Right hindlimb (tissue), 1 donor: ENCODE data around the gene LRIT2.

ENCODE experiments used
- DNase-seq: peaks from one replicate; pipeline ENCODE4 v3.0.0-alpha.2; 2018

Gene LRIT2, protein sequence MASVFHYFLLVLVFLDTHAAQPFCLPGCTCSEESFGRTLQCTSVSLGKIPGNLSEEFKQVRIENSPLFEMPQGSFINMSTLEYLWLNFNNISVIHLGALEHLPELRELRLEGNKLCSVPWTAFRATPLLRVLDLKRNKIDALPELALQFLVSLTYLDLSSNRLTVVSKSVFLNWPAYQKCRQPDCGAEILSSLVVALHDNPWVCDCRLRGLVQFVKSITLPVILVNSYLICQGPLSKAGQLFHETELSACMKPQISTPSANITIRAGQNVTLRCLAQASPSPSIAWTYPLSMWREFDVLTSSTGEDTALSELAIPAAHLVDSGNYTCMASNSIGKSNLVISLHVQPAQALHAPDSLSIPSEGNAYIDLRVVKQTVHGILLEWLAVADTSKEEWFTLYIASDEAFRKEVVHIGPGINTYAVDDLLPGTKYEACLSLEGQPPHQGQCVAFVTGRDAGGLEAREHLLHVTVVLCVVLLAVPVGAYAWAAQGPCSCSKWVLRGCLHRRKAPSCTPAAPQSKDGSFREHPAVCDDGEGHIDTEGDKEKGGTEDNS

DNA sequence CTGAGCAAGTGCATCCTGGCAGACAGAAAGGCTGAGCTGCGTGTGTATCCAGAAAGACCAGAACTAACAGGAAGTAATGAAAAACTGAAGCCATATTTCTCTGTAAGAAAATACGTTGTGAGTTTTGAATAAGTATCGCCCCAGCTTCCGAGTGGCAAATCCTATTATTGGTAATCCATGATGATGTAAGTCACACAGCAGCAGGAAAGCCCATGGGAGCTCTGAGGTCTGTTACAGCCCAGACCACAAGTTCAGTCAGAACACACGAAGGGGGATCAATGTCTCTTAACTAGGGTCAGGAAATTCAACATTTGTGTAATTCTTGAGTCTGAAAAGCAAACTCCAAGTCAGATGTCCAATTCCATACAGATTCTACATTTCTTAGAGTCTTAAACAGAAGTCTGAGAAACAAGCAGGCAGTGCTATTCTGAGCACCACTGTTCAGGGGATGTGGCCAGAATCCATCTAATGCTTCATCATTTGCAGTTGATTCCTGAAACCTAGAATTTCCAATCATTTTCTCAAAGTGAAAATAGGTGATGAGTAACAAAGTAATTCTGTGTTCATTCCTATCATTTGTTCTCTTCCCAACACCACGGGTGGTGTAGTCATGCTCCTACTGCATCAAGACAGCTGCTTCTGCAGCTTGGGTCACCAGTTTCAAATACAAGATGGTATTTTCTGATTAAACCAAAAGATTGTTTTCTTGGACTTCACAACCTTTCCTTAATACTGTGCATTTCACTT, at the start of gene LRIT2:
Gene LRIT2 (minus strand): TSS at position 118 of the 747 bp plus-strand sequence. CDS start 24 bp downstream, at position 94.
- DNase-seq, result no peak

DNA sequence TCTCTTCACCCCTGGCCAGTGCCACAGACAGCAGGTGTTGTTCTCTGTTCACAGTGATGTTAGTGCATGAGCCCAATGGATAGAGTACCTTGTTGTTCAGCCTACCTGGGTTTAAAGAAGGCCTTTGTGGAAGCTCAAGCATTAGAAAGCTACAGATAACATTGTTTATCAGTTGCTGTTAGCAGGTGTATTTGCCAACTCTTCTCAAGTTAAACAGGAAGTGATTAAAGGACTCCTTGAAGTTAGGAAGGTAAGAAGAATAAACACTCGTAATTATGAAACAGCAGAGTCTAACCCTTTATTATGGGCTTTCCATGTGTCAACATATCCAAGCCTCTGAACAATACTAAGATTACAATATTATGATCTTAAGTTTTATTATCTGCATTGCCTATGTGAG, 45.4 kb upstream of the LRIT2 start:
- no peak for DNase-seq

DNA sequence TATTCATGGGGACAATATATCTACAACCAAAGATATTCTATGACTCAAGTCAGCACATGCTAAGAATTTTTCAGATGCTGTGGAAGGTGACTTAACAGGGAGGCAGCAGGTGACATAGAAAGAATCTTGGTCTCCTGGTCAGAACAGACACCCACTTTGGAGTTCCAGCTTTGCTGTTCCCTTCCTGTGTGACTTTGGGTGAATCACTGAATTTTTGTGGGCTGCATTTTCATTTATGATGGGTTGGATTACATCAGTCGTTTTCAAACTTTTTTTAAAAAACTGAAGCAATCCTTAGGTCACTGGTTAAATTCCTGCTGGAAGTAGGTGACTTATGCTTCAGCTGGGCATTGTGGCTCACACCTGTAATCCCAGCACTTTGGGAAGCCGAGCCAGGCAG, 44.4 kb upstream of the LRIT2 start:
- no peak for DNase-seq

DNA sequence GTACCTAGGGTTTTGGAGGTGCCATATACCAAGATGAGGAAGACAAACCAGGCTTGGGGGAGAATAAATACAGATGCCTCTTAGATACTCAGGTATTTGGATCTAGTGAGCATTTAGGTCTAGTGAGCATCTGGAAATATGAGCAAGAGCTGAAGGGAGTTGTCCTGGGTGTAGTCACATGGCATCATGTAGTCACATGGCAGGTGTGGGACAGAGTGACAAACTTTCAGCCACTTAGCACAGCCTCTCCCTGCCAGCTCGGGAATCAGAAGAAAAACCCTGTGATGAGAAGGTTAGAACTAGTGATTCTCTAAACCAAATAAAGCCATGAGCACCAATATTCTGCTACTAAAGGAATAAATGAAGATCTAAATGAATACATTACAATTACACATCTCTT, 43.8 kb upstream of the LRIT2 start:
- no peak for DNase-seq

DNA sequence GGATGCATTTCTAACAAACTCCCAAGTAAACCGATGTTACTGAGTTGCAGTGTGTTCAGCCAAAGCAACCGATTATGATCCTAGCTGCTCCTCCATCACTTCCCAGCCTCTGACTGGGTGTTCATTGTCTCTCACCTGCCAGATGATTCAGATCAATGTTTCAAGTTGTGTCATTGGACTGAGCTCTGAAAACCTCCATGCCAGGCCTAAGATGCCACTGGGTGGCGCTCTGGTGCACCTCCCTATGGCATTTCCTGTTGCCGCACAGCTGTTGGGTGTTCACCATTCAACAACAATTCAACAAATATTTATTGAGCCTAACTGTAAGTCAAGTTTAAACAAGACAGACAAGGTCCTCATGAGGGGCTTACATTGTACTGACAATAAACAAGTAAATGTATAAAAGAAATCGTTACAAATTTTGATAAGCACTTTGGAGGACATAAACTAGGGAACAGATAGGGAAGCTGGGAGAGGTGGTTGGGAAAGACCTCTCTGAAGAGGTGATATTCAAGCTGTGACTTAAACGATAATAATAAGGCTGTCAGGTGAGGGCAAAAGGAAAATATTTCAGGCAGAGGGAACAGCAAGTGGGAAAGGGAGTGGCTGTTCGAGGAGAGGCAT, 42.3 kb upstream of the LRIT2 start:
- DNase-seq, result no peak

DNA sequence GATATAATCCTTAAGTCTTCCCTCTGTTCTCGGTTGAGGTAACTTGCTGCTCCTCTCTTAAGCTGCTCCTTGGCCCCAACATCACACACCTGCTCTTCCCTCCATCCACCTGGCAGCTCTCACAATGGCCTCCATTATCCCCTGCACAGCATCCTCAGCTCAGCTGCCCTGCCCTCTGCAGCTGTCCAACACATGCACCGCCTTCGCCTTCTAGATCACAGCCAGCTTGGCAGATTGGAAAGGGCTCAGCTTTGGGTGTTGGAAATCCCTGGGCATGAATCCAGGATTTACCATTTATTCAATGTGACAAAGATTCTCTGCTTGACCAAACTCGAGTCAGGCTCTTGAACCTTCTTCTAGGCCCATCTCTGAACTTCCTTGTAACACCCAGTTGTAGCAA, 40.1 kb upstream of the LRIT2 start:
- DNase-seq, result peak; percentile 72

DNA sequence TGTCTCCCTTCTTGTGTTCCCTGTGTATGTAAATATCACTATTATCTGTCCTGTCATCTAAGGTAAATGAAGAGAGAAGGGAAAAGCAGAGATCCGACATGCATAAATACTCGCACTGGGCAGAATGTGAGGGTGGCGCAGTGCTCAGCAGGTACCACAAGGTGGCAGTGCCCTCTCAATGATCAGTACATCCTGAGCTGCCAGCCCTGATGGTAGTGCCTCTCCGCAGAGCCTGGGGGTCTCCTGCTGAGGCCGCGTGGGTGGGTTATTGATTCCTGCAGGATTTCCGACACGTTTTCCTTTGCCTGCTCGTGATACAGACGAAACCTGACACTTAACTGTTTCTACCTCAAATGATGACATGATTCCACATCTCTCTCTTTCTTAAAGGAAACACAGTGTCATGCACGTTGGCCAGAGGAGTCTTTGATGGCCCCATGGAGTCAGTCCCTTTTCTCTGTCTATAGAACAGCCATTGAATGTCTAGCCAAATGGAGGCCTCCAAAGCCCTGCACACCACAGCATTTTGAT, 39.3 kb upstream of the LRIT2 start:
- DNase-seq, result peak; percentile 77

DNA sequence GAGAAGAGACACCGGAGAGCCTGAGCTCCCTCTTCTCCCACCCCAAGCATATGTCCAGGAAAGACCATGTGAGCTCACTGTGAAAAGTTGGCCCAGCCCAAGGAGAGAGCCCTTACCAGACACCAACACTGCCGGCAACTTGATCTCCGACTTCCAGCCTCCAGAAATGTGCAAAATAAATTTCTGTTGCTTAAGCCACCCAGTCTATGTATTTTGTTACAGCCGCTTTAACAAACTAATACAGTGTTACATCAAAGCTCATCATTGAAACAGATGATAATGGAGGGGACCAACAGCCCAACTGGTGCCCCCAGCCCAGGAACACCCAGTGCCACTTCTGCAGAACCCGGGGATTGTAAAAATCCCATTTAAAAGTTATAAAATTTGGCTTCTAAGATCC, 38.4 kb upstream of the LRIT2 start:
- no peak for DNase-seq

DNA sequence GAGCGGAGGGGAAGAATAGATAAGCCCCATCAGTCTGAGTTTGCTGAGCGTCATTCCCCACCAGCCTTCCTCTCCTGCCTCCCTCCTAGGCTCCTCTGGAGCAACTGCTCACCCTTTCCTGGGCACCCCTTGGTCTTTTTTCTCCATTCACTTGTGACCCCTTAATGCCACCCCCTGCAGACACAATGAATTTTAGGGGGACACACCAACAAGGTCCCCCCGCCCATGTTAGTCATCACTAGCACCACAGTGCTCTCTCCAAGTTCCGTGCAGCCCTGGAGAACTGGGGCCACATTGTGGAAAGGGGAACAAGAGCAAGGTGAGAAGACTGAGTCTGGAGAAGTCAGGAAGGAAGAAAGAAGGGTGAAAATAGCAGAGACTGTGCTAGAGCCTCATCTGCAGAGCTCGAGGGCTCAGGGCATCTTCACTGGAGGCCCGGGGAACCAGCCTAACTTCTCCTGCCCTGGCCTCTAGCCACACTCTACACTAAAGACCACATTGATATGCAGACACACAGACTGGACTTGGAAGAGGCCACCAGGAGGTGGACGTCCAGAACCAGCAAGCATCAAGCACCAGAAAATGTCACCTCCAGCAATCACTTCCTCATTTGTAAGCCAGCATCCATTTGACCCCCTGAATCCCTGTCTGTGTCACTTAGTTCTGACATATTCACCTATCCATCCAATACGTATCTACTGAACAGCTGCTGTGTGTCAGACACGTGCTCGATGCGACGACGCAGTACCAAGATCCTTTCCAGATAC, 37.0 kb upstream of the LRIT2 start:
- no peak for DNase-seq

DNA sequence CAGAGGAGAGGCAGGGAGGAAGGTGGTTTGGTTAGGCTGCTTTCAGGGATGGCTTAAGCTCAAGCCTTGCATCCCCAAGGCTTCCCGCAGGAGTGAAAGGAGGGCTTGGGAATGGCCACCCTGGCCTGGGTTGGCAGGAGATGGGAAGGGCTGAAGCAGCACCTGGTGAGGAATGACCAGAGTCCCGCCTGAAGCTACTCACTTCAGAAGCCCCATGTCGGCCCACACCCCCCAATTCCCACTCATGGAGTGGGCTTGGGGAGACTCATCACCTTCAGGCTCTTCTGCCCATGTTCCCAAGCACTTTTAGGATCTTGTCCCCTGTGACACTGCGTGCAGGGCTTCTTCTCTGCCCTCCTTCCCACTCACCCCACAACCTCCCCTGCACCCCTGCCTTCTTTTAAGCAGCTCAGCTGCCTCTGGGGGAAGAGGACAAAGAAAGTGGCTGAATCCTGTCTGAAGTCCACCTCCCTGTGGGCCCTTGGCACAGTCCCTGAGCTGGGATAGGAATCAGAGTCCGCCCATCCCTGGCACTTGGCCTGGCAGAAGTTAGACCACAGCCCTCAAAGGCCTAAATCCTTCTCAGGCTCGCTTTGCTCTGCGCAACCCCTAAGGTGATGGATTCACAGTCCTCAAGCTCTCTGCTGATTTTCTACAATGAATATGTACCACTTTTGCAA, 36.0 kb upstream of the LRIT2 start:
- no peak for DNase-seq

DNA sequence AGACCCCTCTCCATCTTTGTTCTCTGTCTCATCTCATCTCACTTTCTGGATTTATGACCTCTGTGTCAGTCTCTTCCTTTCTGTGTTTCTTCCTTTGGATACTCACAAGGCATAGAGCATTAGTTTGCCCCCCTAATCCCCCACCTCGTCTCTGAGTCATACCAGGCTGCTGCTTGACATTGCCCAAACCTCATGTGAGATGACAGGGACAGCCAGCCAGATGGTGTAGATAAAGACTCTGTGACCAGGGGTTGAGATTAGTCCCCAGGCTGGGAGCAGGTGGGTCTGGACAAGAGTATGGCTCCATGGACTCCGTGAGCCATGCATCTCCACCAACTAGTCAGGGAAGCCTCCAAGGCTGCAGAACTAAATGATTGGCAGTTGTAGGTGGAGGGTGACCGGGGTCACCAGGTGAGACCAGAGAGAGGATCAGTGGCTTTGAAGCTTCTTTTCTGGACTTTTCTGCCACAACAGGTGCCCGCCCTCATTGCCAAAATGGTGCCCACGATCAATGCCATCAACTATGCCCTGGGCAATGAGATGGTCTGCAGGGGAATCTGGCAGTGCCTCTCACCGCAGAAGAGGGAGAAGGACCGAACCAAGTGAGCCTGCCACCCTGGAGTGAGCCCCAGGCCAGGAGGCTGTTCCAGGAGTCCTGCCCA, 32.8 kb upstream of the LRIT2 start:
- no peak for DNase-seq

DNA sequence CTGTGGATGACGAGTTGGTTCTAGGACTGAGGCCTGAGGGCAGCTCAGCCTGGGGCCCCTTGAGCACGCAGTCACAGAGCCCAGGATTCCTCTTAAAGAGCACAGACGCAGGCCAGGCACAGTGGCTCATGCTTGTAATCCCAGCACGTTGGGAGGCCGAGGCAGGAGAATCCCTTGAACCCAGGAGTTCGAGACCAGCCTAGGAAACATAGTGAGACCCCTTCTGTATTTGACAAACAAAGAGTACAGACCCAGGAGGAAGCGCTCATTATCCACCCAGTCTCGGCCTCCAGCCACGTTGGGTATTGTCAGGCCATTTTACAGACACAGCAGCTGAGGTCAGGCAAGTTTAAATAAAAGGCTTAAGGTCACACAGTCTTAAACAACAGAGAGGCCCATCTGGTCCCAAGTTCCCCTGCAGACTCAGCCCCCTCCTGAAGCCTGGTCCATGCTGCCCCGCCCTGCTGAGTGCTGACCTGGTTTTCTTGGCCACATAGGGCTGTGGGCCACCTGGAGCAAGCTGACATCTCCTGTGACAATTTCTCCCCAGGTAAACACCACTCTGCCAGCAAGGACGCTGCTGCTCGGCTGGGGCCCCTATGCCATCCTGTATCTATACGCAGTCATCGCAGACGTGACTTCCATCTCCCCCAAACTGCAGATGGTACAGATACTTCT, 32.1 kb upstream of the LRIT2 start:
- DNase-seq, result no peak

DNA sequence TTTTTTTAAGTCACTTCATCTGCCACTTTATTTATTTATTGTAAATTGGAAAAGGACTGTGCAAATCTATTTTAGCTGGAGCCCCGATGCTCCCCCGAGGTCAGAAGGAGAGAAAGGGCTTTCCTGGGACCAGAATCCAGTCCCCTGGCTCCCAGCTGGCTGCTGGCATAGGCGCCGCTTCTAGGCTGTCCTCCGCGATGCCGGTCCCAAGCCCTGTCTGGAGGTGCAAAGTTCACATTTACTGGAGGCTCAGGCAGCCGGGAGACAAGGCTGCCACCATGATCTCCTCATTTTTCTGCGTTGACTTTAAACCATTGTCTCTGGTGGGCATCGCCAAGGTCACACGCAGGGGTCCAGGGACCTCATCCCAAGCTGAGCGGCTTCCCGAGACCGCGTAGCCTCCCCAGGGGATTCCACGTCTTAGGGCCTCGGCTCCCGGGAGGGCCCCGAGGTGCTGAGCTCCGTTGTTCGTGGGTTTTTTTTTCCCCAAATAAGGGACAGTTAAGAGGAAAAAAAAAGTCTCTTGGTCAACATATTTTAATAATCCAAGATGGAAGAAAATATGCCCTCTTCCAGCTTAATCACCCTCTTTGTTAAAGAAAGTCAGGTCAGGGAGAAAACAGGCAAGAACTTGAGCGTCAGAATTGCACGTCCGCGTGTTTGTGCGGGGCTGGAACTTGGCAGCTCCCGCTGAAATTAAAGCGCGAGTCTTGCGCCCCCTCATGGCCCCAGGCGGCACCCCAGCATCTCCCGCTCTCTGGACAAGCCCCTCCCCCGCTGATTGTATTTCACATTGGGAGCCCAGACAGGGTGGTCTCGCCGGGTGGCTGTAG, 31.4 kb upstream of the LRIT2 start:
- DNase-seq, result peak; percentile 52

DNA sequence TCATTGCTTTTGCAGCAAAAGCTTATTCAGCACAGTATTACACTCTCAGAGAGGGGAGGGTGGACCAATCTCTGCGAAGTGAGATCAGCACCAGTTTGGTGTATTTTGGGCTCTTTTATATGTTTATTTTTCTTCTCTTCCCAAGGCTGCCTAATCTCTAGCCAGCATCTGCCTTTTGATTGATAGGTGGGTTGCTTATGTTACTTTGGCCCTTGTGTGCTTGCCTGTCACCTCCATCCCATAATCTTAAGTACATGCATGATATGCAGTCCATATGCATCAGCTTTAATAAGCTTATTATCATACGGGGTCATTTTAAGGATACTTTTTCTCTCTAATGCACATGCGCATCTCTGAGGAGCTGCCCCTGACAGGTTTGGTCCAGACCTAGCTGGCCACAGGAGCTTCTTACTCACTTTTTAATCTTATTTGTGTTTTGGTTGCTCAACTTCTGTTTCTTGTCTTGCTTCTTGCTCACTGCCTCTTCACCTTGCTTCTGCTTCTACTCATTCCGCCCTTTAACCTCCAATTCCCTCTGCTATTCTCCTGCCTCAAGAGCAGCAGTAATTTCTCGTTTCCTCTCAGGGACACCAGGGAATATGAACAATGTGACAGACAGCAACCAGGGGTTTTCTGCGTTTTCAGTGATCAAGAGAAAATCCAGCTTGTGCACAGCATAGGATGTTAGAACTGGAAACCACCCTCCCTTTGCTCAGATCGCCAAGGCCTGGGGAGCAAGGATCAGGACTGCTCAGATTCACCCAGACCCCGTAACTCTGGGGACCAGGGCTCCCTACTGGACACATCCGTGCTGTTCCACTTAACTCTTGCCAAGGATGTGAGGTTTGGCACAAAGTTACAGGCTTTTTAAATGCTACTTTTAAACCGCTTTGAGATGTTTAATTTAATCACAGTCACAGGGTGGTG, 29.5 kb upstream of the LRIT2 start:
- no peak for DNase-seq

DNA sequence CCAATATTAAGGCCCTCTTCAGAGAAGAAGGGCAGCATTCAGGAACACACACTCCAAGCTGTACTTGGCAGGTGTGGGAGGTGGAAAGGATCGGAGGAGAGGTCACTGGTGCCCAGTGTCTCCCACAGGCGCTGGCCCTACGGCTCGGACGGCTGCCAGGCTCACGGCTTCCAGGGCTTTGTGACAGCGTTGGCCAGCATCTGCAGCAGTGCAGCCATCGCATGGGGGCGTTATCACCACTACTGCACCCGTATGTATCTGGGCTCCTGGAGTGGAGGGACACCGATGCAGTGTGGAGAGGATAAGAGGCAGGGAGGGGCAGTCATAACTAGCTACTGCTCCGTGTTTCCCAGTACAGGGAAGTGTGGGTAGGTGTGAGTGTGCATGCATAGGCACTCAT, 23.4 kb upstream of the LRIT2 start:
- no peak for DNase-seq

DNA sequence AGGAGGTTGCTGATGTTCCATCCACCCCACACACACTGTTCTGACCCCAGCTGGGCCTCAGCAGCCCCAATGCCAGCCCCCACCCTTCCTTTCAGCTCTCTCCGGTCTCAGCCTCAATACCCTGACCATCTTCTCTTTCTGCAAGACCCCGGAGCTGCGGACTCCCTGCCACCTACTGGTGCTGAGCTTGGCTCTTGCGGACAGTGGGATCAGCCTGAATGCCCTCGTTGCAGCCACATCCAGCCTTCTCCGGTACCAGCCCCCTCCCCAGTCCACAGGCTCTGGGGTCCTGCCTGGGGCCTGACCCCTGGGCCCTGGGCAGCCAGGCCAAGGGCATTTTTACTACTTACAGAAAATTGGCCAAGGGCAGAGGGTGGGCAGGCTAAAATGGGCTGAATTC, 22.2 kb upstream of the LRIT2 start:
- no peak for DNase-seq

DNA sequence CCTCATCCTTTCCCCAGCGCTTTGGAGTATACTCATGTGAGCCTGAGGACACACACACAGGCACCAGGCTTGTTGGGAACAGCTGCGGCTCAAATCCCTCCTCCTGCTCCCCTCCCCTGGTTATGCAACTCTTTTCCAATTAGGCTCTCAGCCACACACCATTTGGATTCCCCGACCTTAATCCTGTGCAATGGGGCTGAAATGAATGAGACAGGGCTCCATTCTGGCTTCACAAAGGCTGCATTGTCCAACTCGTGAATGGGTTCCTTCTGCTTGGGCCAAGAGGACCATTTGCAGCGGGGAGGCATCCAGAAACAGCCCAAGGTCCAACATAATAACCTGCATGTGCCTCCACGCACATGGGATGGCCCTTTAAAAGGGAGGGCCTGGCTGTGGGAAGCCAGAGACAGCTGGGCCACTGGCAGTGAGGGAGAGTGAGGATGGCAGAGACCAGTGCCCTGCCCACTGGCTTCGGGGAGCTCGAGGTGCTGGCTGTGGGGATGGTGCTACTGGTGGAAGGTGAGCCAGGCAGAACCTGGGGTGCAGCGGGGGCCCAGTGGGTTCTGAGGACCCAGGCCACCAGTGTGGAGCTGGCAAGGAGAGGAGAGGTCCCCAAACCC, 19.4 kb upstream of the LRIT2 start, which contains the start of gene RGR:
Gene RGR (plus strand): TSS at position 403 of the 620 bp plus-strand sequence. CDS start 38 bp downstream, at position 441.
- DNase-seq, result peak; percentile 85

DNA sequence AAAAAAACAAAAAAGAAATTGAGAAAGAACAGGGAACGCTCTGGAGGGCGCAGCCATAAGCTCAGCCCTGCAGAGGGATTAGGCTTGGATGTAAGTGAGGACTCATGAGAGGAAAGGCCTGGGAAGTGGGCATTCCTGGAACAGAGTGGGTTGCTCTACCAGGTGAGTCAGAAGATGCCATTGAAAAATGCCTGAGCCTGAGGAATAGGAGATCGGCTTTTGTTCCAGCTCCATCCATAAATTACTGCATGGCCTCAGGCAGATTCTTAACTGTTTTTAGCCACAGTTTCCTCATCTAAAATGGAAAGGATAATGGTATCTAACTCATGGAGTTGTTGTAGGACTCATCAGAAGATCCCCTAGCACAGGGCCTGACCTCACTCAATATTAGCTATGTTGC, 18.4 kb upstream of the LRIT2 start:
- DNase-seq, result no peak
